Measurements from ENCODE around the gene RAD1.

Gene RAD1

GRCh38 chr5:34858790-34859189 lies 56.5 kb downstream of the RAD1 start:
- no peak overlapping the region for H3K4me3 ChIP-seq
- H3K36me3 ChIP-seq = no peaks in the 10 kb centered on the region
- H3K9ac ChIP-seq = no peak overlapping the region
- H4K20me1 ChIP-seq = no peaks in the 10 kb centered on the region
- peaks cover 21 to 36% (median 28%) of the 10 kb centered on the region in 10 experiments for H3K4me1 ChIP-seq
- no peaks in the 10 kb centered on the region for H3K27me3 ChIP-seq
- no peak overlapping the region for H3K27ac ChIP-seq
- TF ChIP-seq Cebpa-rat (IDR thresholded peaks at IDR 0.05) = no peak
- peak overlapping the region in 6 of 11 experiments; percentile 12 to 37 (median 26); a peak in 9 of 22 replicates for H3K4me2 ChIP-seq
- H3K9me3 ChIP-seq (replicated peaks in 1 of 11) = no peaks in the 10 kb centered on the region

GRCh38 chr5:34857894-34858293 lies 57.4 kb downstream of the RAD1 start:
- Histone ChIP-seq H3K27me3 (no peaks in the 10 kb centered on the region), H3K4me2 (no peak overlapping the region), H3K4me1 (peaks cover 12 to 36% (median 24%) of the 10 kb centered on the region in 10 experiments), H3K9ac (no peak overlapping the region), H3K9me3 (replicated peaks in 1 of 11) (peaks cover 0 to 5% (median 0%) of the 10 kb centered on the region in 11 experiments; a peak in 2 of 22 replicates), H4K20me1 (no peaks in the 10 kb centered on the region), H3K27ac (no peak overlapping the region), H3K4me3 (no peak overlapping the region), H3K36me3 (no peaks in the 10 kb centered on the region)
- no peak for TF ChIP-seq Cebpa-rat (IDR thresholded peaks at IDR 0.05)

GRCh38 chr5:34857161-34857560 lies 58.1 kb downstream of the RAD1 start:
- Histone ChIP-seq H3K9ac (no peak overlapping the region), H3K27me3 (no peaks in the 10 kb centered on the region), H3K27ac (no peak overlapping the region), H3K4me2 (no peak overlapping the region), H3K4me3 (no peak overlapping the region), H3K36me3 (no peaks in the 10 kb centered on the region), H3K9me3 (replicated peaks in 1 of 11) (peaks cover 0 to 12% (median 0%) of the 10 kb centered on the region in 11 experiments; a peak in 3 of 22 replicates), H4K20me1 (no peaks in the 10 kb centered on the region), H3K4me1 (peaks cover 9 to 31% (median 22%) of the 10 kb centered on the region in 10 experiments; a peak in 17 of 20 replicates)
- TF ChIP-seq Cebpa-rat (IDR thresholded peaks at IDR 0.05) = no peak
